GM21447 (cell line): ENCODE measurements around the gene FAM110A.

Experiments used
- ATAC-seq: cut with Tn5 transposase; IDR thresholded peaks from one replicate; pipeline ENCODE4 v1.9.1; 2021; ENCODE audit not compliant: unreplicated experiment

Gene FAM110A

GRCh38 chr20:870758-871157 lies 37.2 kb downstream of the FAM110A start:
- ATAC-seq, result no peak

GRCh38 chr20:871436-871835 lies 37.9 kb downstream of the FAM110A start:
- no peak for ATAC-seq

- ATAC-seq, result no peak
Observed at GRCh38 chr20:871948-872347, 38.4 kb downstream of the FAM110A start.

GRCh38 chr20:872855-873520 lies 39.5 kb downstream of the FAM110A start:
- ATAC-seq, result no peak

- no peak for ATAC-seq
Observed at GRCh38 chr20:873875-874607, 40.5 kb downstream of the FAM110A start.

- no peak for ATAC-seq
Observed at GRCh38 chr20:875115-875514, 41.6 kb downstream of the FAM110A start.

- no peak for ATAC-seq
Observed at GRCh38 chr20:877814-878213, 44.3 kb downstream of the FAM110A start.

- ATAC-seq, result no peak
Observed at GRCh38 chr20:878511-879307, 45.2 kb downstream of the FAM110A start.

- no peak for ATAC-seq
Observed at GRCh38 chr20:879626-880025, 46.1 kb downstream of the FAM110A start.

- ATAC-seq, result no peak
Observed at GRCh38 chr20:881051-881782, 47.7 kb downstream of the FAM110A start.

GRCh38 chr20:881783-882144 lies 48.2 kb downstream of the FAM110A start:
- ATAC-seq, result no peak

- no peak for ATAC-seq
Observed at GRCh38 chr20:884983-885952, 51.8 kb downstream of the FAM110A start.

- ATAC-seq, result no peak
Observed at GRCh38 chr20:887137-887536, 53.6 kb downstream of the FAM110A start.

- ATAC-seq, result no peak
Observed at GRCh38 chr20:888057-888456, 54.5 kb downstream of the FAM110A start.

- ATAC-seq, result no peak
Observed at GRCh38 chr20:889106-889505, 55.6 kb downstream of the FAM110A start.

- no peak for ATAC-seq
Observed at GRCh38 chr20:889932-890463, 56.5 kb downstream of the FAM110A start.

- no peak for ATAC-seq
Observed at GRCh38 chr20:890666-891057, 57.1 kb downstream of the FAM110A start.

- ATAC-seq, result no peak
Observed at GRCh38 chr20:891058-891705, 57.7 kb downstream of the FAM110A start.

GRCh38 chr20:891706-892080 lies 58.2 kb downstream of the FAM110A start:
- no peak for ATAC-seq
